Sigmoid colon (tissue), 7 donors: ENCODE measurements around the gene PMM2. TPM values are rescaled to one million over a fixed set of nuclear protein-coding genes. Genes with fewer than 3 reads are reported as not detected.

Source experiments
- DNase-seq: peaks from one replicate; pipeline ENCODE4 v3.0.0-alpha.2; 2019
- H3K27ac ChIP-seq, 4 donors: fragments of 200-600 bp; sonication (generic); one replicate each; pipeline ENCODE4 v1.5.1; 2016 to 2019; ENCODE audit warnings: mild to moderate bottlenecking in 1 of 4
- H3K27me3 ChIP-seq, 3 donors: fragments of 200-600 bp; sonication (generic); one replicate each; pipeline ENCODE4 v1.5.1; 2019; ENCODE audit warnings: mild to moderate bottlenecking in 1 of 3
- H3K36me3 ChIP-seq, 4 donors: fragments of 200-600 bp; sonication (generic); one replicate each; pipeline ENCODE4 v1.5.1; 2016 to 2019
- H3K4me1 ChIP-seq, 4 donors: fragments of 200-600 bp; sonication (generic); one replicate each; pipeline ENCODE4 v1.5.1; 2017 to 2019
- H3K4me3 ChIP-seq, 4 donors: fragments of 200-600 bp; sonication (generic); one replicate each; pipeline ENCODE4 v1.5.1; 2017 to 2019; ENCODE audit warnings: mild to moderate bottlenecking in 2 of 4, moderate library complexity in 1 of 4
- H3K9me3 ChIP-seq, 4 donors: fragments of 200-600 bp in 3 of 4; sonication (generic) in 3 of 4; one replicate each; pipeline versions ENCODE4 v1.5.1 to v1.6.1; 2013 to 2019
- CTCF ChIP-seq, 4 experiments: fragments of 450-650 bp in 3 of 4; fragments of 200-600 bp in 1 of 4; IDR thresholded peaks; one replicate each; pipeline ENCODE4 v1.5.1; 2016 to 2019; ENCODE audit warnings: antibody characterized with exemption in 4 of 4, mild to moderate bottlenecking in 3 of 4, moderate library complexity in 2 of 4
- EP300 ChIP-seq, 4 donors: sonication (generic); formaldehyde crosslinking; IDR thresholded peaks; one replicate each; pipeline ENCODE4 v1.6.1; 2017; ENCODE audit warnings: antibody characterized with exemption in 4 of 4
- POLR2A ChIP-seq, 2 donors: fragments of 450-650 bp; IDR thresholded peaks; one replicate each; pipeline ENCODE4 v1.6.1; 2016; ENCODE audit warnings: antibody characterized with exemption in 2 of 2, mild to moderate bottlenecking in 2 of 2, moderate library complexity in 2 of 2
- POLR2AphosphoS5 ChIP-seq, 4 donors: sonication (generic); formaldehyde crosslinking; IDR thresholded peaks; one replicate each; pipeline ENCODE4 v1.6.1; 2017; ENCODE audit warnings: antibody characterized with exemption in 4 of 4
- WGBS, 2 donors: extraction: QIAGEN DNeasy Blood & Tissue Kit; methylation state at CpG; one replicate each; pipeline ENCODE4 v1.1.7; 2013; 5-methylcytosine and 5-hydroxymethylcytosine counted together
- intact Hi-C: fragments of 100-400 bp; cut with DNase I; formaldehyde crosslinking; loops from one replicate; pipeline ENCODE4 v1.15.1; 2023
- polyA plus RNA-seq, 3 donors: library from polyadenylated mRNA; stranded (reverse); fragments of 200-250 nt; gene quantifications; one replicate each; pipeline ENCODE4 v1.2.3, GENCODE V29; 2013
- total RNA-seq, 4 donors: library from RNA; depleted of rRNA; stranded (reverse); fragments of >200 nt; gene quantifications; one replicate each; pipeline ENCODE4 v1.1.0, GENCODE V29; 2016
- donor health status: healthy with polysubstance abuse.
- donor health status: Bipolar disorder and iron deficiency.
- donor health status: healthy.

Gene PMM2
- total and polyA plus RNA-seq, 7 donors: 13.6 to 52.4 (median 22.1) TPM

GRCh38 chr16:8877894-8878522 lies 80.4 kb downstream of the PMM2 start:
- Histone ChIP-seq H3K27me3 (peaks cover 0 to 23% (median under 1%) of the 10 kb centered on the region in 3 donors), H3K9me3 (no peaks in the 10 kb centered on the region), H3K4me3 (no peak overlapping the region), H3K4me1 (peaks cover 0 to 6% (median 2%) of the 10 kb centered on the region in 4 donors), H3K36me3 (no peaks in the 10 kb centered on the region), H3K27ac (peak overlapping the region in 1 of 4 donors; percentile 41)
- WGBS, 2 donors: 59 to 67% methylated on average over 8 of the region's 8 CpGs
- DNase-seq: no peak
- TF ChIP-seq EP300 (IDR thresholded peaks at IDR 0.05): no peak
- no peak for TF ChIP-seq POLR2AphosphoS5 (IDR thresholded peaks at IDR 0.05)
- no peak for TF ChIP-seq CTCF (IDR thresholded peaks at IDR 0.05)
- intact Hi-C loops: no loop called here

- Histone ChIP-seq H3K9me3 (no peaks in the 10 kb centered on the region), H3K27me3 (peaks cover 0 to 28% (median 5%) of the 10 kb centered on the region in 3 donors), H3K4me1 (peaks cover 0 to 6% (median 2%) of the 10 kb centered on the region in 4 donors), H3K36me3 (no peaks in the 10 kb centered on the region), H3K4me3 (no peak overlapping the region), H3K27ac (peak overlapping the region in 1 of 4 donors; percentile 41)
- intact Hi-C loops: no loop called here
- TF ChIP-seq EP300 (IDR thresholded peaks at IDR 0.05) (no peak), CTCF (IDR thresholded peaks at IDR 0.05) (no peak), POLR2AphosphoS5 (IDR thresholded peaks at IDR 0.05) (peak in 2 of 4 donors; percentile 7 to 21), POLR2A (IDR thresholded peaks at IDR 0.05) (no peak)
- WGBS, 2 donors: 33 to 58% methylated on average over 6 of the region's 6 CpGs
- DNase-seq: no peak
Measured at GRCh38 chr16:8878523-8878911, 80.9 kb downstream of the PMM2 start.

DNA sequence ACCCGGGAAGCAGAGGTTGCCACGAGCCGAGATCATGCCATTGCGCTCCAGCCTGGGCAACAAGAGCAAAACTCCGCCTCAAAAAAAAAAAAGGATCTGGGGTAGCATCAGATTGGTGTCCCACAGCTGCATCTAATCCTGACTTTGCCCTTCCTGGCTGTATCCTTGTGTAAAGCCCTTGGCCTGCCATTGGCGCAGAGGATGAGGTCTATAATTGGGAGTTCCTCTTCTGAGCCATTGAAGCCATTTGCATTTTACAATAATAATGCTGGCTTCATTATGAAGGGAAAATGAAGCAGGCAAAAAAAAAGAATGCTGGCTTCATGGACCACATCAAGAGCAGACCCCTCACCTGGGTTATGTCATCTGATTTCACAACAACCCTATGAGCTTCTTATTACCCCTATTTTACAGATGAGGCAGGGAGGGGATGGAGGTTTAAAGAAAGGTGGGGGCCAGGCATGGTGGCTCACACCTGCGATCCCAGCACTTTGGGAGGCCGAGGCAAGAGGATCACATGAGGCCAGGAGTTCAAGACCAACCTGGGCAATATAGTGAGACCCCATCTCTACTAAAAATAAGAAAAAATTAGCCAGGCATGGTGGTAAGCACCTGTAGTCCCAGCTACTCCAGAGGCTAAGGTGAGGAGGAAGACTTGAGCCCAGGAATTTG lies 83.3 kb downstream of the PMM2 start:
- intact Hi-C loops: loop anchor here (1.0 to 5.0 kb wide), 3 partner anchors 84 to 313 kb away; partner anchors contain the start of genes PMM2 and TMEM186
- no peak overlapping the region for H3K27ac ChIP-seq
- no peaks in the 10 kb centered on the region for H3K36me3 ChIP-seq
- DNase-seq: no peak
- peaks cover 0 to 12% (median 9%) of the 10 kb centered on the region in 4 donors for H3K4me1 ChIP-seq
- H3K27me3 ChIP-seq: peaks cover 0 to 43% (median 8%) of the 10 kb centered on the region in 3 donors
- no peak overlapping the region for H3K4me3 ChIP-seq
- no peak for TF ChIP-seq EP300 (IDR thresholded peaks at IDR 0.05)
- no peak for TF ChIP-seq POLR2AphosphoS5 (IDR thresholded peaks at IDR 0.05)
- no peak for TF ChIP-seq POLR2A (IDR thresholded peaks at IDR 0.05)
- no peak for TF ChIP-seq CTCF (IDR thresholded peaks at IDR 0.05)
- H3K9me3 ChIP-seq: no peaks in the 10 kb centered on the region
- 91 to 94% methylated on average over 8 of the region's 8 CpGs for WGBS, 2 donors

GRCh38 chr16:8882041-8882617 lies 84.5 kb downstream of the PMM2 start, which contains the start of gene LITAFD:
LITAFD (plus strand) TSS chr16:8882351; CDS start chr16:8884356, 2,005 bp downstream.
- H3K27me3 ChIP-seq: peaks cover 0 to 43% (median 8%) of the 10 kb centered on the region in 3 donors
- WGBS, 2 donors: 75 to 81% methylated on average over 10 of the region's 10 CpGs

More at GRCh38 chr16:8882041-8882617, 84.5 kb downstream of the PMM2 start, which contains the start of gene LITAFD:
- no peak for DNase-seq
- no peak for TF ChIP-seq POLR2AphosphoS5 (IDR thresholded peaks at IDR 0.05)
- no peak for TF ChIP-seq POLR2A (IDR thresholded peaks at IDR 0.05)
- TF ChIP-seq EP300 (IDR thresholded peaks at IDR 0.05): no peak
- no peak for TF ChIP-seq CTCF (IDR thresholded peaks at IDR 0.05)
- Histone ChIP-seq H3K27ac (no peak within 1 kb of the TSS), H3K4me1 (peaks cover 0 to 18% (median 16%) of the 10 kb centered on the region in 4 donors), H3K9me3 (no peaks in the 10 kb centered on the region), H3K4me3 (no peak within 1 kb of the TSS), H3K36me3 (no peaks in the 10 kb centered on the region)
- intact Hi-C loops: loop anchor here (5.0 kb wide), 1 partner anchor 85 kb away; the partner anchor contains the start of genes PMM2 and TMEM186
